BLaER1 treated with 17β-estradiol and CSF1 and Interleukin-3, amounts not matched to agents 10 nM and 100 nM (cell line): ENCODE measurements around the gene POU2F1.

Experiments
- H3K27ac ChIP-seq, 11 experiments: shearing (Covaris generic); formaldehyde crosslinking; 2 replicates each; pipeline ENCODE4 v1.8.1; 2022
- H3K27me3 ChIP-seq, 11 experiments: shearing (Covaris generic); formaldehyde crosslinking; 2 replicates each; pipeline ENCODE4 v1.8.1; 2022
- H3K36me3 ChIP-seq, 11 experiments: shearing (Covaris generic); formaldehyde crosslinking; 2 replicates each; pipeline ENCODE4 v1.8.1; 2022
- H3K4me1 ChIP-seq, 10 experiments: shearing (Covaris generic); formaldehyde crosslinking; 2 replicates each; pipeline ENCODE4 v1.8.1; 2022
- H3K4me2 ChIP-seq, 11 experiments: shearing (Covaris generic); formaldehyde crosslinking; 2 replicates each; pipeline ENCODE4 v1.8.1; 2022
- H3K4me3 ChIP-seq, 10 experiments: shearing (Covaris generic); formaldehyde crosslinking; 2 replicates each; pipeline ENCODE4 v1.8.1; 2022
- H3K9ac ChIP-seq, 11 experiments: shearing (Covaris generic); formaldehyde crosslinking; 2 replicates each; pipeline ENCODE4 v1.8.1; 2022
- H3K9me3 ChIP-seq, 11 experiments: shearing (Covaris generic); formaldehyde crosslinking; replicated peaks in 1 of 11; 2 replicates each; pipeline ENCODE4 v1.8.1; 2022
- H4K20me1 ChIP-seq, 11 experiments: shearing (Covaris generic); formaldehyde crosslinking; 2 replicates each; pipeline ENCODE4 v1.8.1; 2022
- Cebpa-rat ChIP-seq, 11 experiments: shearing (Covaris generic); IDR thresholded peaks; 2 replicates each; pipeline ENCODE4 v1.8.1; 2022

The POU2F1 gene

GRCh38 chr1:167442142-167442848, 221.6 kb downstream of the POU2F1 start:
- Histone ChIP-seq H3K4me2 (no peak overlapping the region), H3K9ac (no peak overlapping the region), H3K9me3 (no peaks in the 10 kb centered on the region)

GRCh38 chr1:167442854-167443565, 222.3 kb downstream of the POU2F1 start:
- Histone ChIP-seq H3K4me2 (no peak overlapping the region), H3K36me3 (no peaks in the 10 kb centered on the region), H3K4me3 (no peak overlapping the region), H3K27ac (no peak overlapping the region), H3K9me3 (no peaks in the 10 kb centered on the region), H3K27me3 (peaks cover 0 to 22% (median 8%) of the 10 kb centered on the region in 11 experiments; a peak in 13 of 22 replicates), H3K4me1 (peaks cover 27 to 36% (median 31%) of the 10 kb centered on the region in 10 experiments), H3K9ac (no peak overlapping the region), H4K20me1 (no peaks in the 10 kb centered on the region)
- no peak for TF ChIP-seq Cebpa-rat (IDR thresholded peaks at IDR 0.05)

More at GRCh38 chr1:167442142-167442848, 221.6 kb downstream of the POU2F1 start:
- no peaks in the 10 kb centered on the region for H3K36me3 ChIP-seq
- no peak for TF ChIP-seq Cebpa-rat (IDR thresholded peaks at IDR 0.05)
- no peak overlapping the region for H3K27ac ChIP-seq
- no peak overlapping the region for H3K4me3 ChIP-seq
- H3K4me1 ChIP-seq, result peaks cover 21 to 36% (median 28%) of the 10 kb centered on the region in 10 experiments
- no peaks in the 10 kb centered on the region for H4K20me1 ChIP-seq
- peaks cover 0 to 22% (median 8%) of the 10 kb centered on the region in 11 experiments; a peak in 13 of 22 replicates for H3K27me3 ChIP-seq

GRCh38 chr1:167443757-167444156, 223.1 kb downstream of the POU2F1 start:
- Histone ChIP-seq H3K4me1 (peaks cover 24 to 33% (median 28%) of the 10 kb centered on the region in 10 experiments), H3K27ac (no peak overlapping the region), H3K9ac (peak overlapping the region in 1 of 11 experiments; percentile 3; a peak in 1 of 22 replicates), H4K20me1 (no peaks in the 10 kb centered on the region), H3K27me3 (peaks cover 0 to 14% (median 8%) of the 10 kb centered on the region in 11 experiments; a peak in 13 of 22 replicates), H3K4me3 (no peak overlapping the region), H3K9me3 (no peaks in the 10 kb centered on the region), H3K36me3 (no peaks in the 10 kb centered on the region), H3K4me2 (no peak overlapping the region)
- peak in 4 of 11 experiments; percentile 36 to 54 (median 43); a peak in 2 of 22 replicates for TF ChIP-seq Cebpa-rat (IDR thresholded peaks at IDR 0.05)

GRCh38 chr1:167446966-167447365, 226.3 kb downstream of the POU2F1 start:
- Histone ChIP-seq H3K27me3 (no peaks in the 10 kb centered on the region), H3K27ac (peak overlapping the region in 2 of 11 experiments; percentile 51 to 73; a peak in 5 of 22 replicates), H3K9ac (peak overlapping the region in 2 of 11 experiments; percentile 22 to 37; a peak in 1 of 22 replicates), H3K4me3 (no peak overlapping the region), H3K4me1 (peaks cover 13 to 21% (median 16%) of the 10 kb centered on the region in 10 experiments), H3K4me2 (peak overlapping the region; percentile 31 to 68 (median 49); a peak in 15 of 22 replicates), H3K36me3 (no peaks in the 10 kb centered on the region), H4K20me1 (no peaks in the 10 kb centered on the region), H3K9me3 (no peaks in the 10 kb centered on the region)
- no peak for TF ChIP-seq Cebpa-rat (IDR thresholded peaks at IDR 0.05)

- Histone ChIP-seq H3K4me1 (peaks cover 13 to 21% (median 16%) of the 10 kb centered on the region in 10 experiments), H3K4me3 (no peak overlapping the region), H3K9me3 (no peaks in the 10 kb centered on the region), H3K27me3 (no peaks in the 10 kb centered on the region), H3K9ac (peak overlapping the region in 3 of 11 experiments; percentile 22 to 38 (median 37); a peak in 3 of 22 replicates), H4K20me1 (no peaks in the 10 kb centered on the region), H3K36me3 (no peaks in the 10 kb centered on the region), H3K4me2 (peak overlapping the region; percentile 31 to 74 (median 49); a peak in 21 of 22 replicates), H3K27ac (peak overlapping the region in 9 of 11 experiments; percentile 17 to 73 (median 38); a peak in 13 of 22 replicates)
- no peak for TF ChIP-seq Cebpa-rat (IDR thresholded peaks at IDR 0.05)
Measured at GRCh38 chr1:167447521-167448136, 226.9 kb downstream of the POU2F1 start.

DNA sequence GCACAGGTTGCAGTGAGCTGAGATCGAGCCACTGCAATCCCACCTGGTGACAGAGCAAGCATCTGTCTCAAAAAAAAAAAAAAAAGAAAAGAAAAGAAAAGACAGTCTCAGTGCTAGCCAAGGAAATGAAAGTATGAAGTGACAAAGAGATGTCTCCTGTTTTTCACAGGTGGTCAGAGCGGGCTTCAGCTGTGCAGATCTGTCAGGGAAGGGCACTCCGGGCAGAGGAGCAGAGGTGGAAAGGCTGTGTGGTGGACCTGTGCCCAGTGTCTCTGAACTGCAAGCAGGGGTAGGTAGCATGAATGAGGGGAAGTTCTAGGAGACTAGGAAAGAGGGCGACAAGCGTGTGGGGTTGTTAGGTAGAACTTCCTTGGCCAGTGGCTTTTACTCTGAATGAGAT, 230.2 kb downstream of the POU2F1 start:
- Histone ChIP-seq H3K27ac (no peak overlapping the region), H3K9ac (no peak overlapping the region), H3K4me1 (peaks cover 18 to 28% (median 23%) of the 10 kb centered on the region in 10 experiments), H3K9me3 (no peaks in the 10 kb centered on the region), H3K27me3 (peaks cover 0 to 22% (median 9%) of the 10 kb centered on the region in 11 experiments; a peak in 13 of 22 replicates), H3K36me3 (no peaks in the 10 kb centered on the region), H4K20me1 (no peaks in the 10 kb centered on the region), H3K4me2 (no peak overlapping the region), H3K4me3 (no peak overlapping the region)
- no peak for TF ChIP-seq Cebpa-rat (IDR thresholded peaks at IDR 0.05)

- Histone ChIP-seq H3K4me3 (no peak overlapping the region), H3K9ac (no peak overlapping the region), H3K9me3 (no peaks in the 10 kb centered on the region), H3K27me3 (peaks cover 4 to 28% (median 12%) of the 10 kb centered on the region in 11 experiments; a peak in 14 of 22 replicates), H3K27ac (no peak overlapping the region), H3K36me3 (no peaks in the 10 kb centered on the region), H3K4me2 (no peak overlapping the region), H3K4me1 (peaks cover 13 to 24% (median 17%) of the 10 kb centered on the region in 10 experiments), H4K20me1 (no peaks in the 10 kb centered on the region)
- no peak for TF ChIP-seq Cebpa-rat (IDR thresholded peaks at IDR 0.05)
Measured at GRCh38 chr1:167452483-167452882, 231.8 kb downstream of the POU2F1 start.

DNA sequence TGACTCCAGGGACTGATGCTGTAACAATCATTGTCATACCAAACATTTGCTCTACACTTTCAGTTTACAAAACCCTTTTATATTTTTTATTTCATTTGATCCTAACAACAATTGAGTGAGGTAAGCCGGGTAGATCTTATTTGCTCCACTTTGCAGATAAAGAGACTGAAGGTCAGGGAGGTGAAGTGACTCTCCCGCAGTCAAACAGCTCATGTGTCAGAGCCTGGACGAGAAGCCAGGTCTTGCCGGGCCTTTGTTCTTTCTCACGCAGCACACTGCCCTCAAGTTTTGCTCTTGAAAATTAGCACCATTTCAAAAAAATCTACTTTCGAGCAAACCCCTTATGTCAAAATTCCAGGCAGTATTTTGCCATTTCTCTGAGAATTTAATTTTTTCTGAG, 232.4 kb downstream of the POU2F1 start:
- Histone ChIP-seq H3K4me3 (no peak overlapping the region), H3K9me3 (no peaks in the 10 kb centered on the region), H3K36me3 (no peaks in the 10 kb centered on the region), H4K20me1 (no peaks in the 10 kb centered on the region), H3K9ac (no peak overlapping the region), H3K27me3 (peaks cover 4 to 28% (median 12%) of the 10 kb centered on the region in 11 experiments; a peak in 14 of 22 replicates), H3K4me1 (peaks cover 7 to 18% (median 11%) of the 10 kb centered on the region in 10 experiments), H3K4me2 (no peak overlapping the region), H3K27ac (no peak overlapping the region)
- TF ChIP-seq Cebpa-rat (IDR thresholded peaks at IDR 0.05), result no peak
